Midbrain (tissue), 1 donor: Measurements from ENCODE around the gene FUT8.

Source experiments
- DNase-seq: peaks from one replicate; lab custom pipeline; 2025; lab: John Stamatoyannopoulos, UW

FUT8 gene

DNA sequence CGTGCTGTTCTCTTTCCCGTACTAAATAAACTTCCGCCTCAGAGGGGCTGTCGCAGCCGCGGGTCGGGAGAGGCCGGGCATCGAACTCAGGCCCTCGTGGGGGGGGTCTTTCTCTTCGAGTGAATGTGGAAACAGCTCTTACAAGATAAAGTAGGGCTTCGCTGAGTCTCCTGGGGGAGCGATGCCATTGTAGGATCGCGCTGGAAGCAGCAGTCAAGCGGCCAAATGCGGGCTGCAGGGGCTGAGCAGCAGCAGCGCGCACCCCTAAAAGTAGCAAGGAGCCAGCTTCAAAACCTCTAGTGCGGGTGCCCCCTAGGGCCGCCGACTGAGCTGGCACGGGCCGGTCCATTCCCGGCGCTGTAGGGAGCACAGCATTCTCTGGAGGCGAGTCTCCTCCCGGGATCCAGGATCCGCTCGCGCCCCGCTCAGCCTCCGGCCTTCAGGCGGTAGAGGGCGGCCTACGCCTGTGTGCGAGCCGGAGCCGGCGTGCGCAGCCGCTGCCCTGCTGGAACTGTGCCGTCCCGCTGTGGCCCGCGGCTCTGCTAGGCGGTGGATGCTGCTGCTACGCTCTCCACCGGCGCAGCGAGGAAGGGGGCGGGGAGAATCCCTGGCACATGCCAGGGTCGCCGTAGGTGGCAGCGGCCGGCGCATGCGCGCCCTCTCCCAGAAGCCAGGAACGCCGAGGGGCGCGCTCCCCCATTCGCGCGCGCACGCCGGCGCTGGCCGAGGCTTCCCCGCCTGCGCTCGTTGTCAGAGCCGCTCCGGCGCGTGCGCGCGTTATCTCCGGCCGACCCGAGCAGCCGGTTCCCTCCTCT is at the start of gene FUT8:
Gene FUT8, plus strand, starts transcription at position 699 of the 815 bp plus-strand sequence. CDS start 148,834 bp downstream, outside the sequence.
- DNase-seq = peak; percentile 95

DNA sequence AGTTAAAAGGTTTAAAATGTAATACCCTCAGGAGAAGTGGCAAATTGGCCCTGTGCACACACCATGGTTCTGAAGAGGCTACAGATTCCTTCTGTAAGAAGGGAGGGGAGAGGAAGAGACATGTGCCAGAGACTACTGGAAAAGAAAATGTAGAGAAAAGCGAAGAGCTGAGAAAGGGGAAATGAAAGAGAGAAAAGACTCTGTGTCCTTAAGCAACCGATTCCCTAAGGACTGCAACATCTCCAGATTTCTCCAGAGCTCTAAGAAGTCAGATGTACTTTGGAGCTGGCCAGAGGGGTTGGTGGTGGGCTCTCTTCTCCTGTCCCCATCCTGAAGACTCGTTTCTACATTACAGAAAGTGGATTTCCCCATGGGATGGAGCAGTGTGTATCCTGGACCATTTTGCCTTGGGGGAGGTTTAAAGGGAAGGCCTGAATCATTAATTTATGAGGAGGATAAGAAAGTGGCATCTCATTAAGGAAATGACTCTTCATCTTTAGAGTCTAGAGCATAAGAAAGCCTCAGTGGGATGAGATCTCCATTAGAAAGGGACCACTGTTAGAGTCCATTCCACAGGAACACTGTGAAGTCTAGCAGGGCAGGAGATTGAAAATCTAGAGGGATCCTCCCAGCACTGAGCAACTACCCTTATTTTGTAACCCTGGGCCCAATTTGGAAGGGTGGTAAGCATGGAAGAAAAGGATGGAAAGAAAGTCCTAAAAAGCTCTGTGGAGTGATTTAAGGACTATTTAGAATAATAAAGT is 45.5 kb upstream of the FUT8 start:
- no peak for DNase-seq

DNA sequence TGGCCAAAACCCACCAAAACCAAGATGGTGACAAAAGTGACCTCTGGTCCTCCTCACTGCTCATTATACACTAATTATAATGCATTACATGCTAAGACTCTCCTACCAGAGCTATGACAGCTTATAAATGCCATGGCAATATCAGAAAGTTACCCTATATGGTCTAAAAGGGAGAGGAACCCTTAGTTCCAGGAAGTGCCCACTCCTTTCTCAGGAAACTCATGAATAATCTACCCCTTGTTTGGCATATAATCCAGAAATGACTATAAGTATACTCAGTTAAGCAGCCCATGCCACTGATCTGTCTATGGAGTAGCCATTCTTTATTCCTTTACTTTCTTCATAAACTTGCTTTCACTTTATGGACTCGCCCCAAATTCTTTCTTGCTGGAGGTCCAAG is 43.0 kb upstream of the FUT8 start:
- no peak for DNase-seq

DNA sequence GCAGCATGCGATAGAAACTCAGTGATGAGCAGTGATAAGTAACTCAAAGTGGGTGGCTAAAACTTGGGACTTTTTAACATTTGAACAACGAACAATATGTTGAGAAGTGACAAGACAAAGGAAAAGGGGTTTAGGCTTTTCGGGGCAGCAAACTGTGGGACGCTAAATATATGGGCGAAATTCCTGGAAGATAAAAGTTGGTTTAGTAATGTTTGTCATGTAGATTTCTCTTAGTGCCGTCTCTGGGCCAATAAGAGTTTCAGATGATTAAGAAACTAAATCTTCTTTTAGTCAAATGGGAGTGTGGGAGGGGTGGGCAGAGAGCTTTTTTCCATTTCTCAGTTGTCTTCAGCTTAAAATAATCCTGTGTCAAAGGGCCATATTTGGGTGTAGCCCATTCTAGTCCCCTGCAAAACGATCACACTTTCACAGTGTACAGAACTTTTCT is 41.7 kb upstream of the FUT8 start:
- DNase-seq = no peak

DNA sequence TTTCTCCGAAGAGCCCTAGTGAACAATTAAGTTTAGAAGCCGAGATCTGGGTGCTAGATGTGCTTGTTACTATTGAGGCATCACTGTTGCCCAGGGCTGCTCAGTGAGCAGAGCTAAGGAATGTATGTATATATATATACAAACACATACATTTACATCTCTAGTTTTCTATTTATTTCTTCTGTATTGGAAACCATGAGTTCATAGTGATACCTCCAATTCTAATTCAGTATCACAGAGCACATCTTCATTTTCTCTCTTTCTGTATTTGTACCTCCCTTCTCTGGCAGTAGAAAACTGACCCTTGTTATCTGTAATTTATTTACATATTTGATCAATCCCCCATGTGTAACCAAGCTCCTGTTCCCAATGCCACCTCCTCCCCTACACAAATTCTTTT is 40.7 kb upstream of the FUT8 start:
- DNase-seq = no peak

DNA sequence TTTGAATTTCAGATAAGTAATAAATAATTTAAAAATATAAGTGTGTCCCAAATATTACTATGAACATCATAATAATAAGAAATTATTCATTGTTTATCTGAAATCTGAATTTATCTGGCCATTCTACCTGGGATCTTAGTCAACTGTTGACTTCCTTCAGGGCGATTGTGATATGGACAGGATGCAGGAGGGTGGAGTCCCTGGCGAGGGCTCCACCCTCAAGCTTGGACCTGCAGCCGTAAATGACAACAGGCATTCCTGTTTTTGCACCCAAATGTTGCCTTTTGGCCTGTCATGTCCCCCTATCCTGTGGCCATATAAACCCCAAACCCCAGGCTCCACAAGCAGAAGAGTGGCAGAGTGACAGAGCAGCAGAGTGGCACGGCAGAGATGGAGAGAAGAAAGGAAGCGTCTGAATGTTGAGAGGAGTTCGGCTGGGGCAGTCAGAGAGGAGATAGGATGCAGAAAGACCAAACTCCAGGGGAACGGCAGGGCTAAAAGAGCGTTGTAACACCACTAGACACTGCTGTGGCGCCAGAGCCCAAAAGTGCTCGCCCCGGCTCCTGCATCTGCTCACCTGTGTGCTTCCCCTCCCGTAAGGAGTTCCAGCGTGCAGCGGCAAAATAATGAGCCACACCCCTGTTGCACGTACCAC is 39.4 kb upstream of the FUT8 start:
- DNase-seq = no peak

DNA sequence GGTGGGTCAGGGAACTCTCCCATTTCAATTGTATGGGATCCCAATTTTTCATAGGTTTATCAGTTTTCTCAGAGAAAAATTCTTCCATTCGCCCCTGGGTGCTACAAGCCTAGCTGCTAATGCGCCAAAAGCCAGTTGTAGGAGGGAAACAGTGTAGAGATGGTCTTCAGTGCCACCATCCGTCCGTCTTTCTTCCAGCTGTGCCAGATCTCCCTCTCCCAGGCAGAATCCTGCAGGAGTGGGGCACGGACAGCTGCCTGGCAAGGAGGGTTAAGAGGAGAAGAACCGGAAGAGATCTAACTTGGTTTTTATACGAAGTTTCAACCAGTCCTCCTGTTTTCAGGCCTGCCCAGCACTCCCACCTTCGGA is 38.9 kb upstream of the FUT8 start:
- peak; percentile 71 for DNase-seq

DNA sequence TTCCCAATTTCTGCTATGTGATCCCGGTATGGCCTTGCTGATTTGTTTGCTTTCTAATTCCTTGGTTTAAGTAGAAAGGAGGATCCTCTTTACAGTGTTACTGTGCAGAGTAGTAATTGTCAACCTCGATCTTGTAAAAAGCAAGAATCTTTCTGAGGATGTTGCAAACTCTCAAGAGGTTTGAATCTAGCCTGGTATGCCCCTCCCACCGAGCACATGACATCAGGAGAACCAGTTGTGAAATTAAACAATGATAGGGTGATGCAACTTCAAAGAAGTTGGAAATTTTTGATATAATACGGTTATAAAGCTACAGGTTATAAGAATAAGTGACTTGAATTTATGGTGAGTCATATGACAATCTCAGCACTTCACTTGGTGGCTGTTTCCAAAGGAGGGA is 35.0 kb upstream of the FUT8 start:
- no peak for DNase-seq

DNA sequence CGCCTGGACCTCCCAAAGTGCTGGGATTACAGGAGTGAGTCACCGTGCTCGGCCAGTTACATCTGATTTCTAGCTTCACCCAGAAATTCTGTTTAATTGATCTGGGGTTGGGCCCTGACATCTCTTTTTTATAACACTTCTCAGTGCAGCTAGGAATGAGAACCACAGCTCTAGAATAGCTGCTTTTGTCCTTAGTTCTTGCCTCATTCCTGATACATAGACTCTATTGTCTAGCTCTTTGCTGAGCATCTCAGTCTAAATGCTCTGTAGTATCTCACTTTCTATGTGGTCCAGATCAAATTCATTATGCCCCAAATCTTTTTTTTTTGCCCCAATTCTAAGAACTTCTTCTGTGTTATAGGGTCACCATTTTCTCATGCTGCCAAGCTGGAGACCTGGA is 29.9 kb upstream of the FUT8 start:
- peak; percentile 57 for DNase-seq

DNA sequence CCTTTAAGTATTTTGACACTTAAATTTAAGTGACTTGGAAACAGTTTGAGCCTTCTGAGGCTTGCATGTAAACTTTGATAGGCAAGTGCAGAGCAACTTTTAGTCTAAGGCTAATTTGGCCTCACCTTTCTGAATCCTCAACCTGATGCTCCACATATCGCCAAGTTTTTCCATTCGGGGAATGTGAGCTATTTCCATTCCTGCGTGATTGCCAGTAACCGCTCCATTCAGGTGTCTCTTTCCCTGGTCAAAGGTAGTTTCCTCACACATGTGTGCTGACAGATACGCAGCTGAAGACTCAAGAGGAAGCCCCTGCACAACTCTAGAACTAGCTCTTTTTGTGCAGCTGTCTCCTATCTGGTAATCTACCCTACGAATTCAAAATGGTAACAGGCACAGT is 25.4 kb upstream of the FUT8 start:
- DNase-seq = no peak

DNA sequence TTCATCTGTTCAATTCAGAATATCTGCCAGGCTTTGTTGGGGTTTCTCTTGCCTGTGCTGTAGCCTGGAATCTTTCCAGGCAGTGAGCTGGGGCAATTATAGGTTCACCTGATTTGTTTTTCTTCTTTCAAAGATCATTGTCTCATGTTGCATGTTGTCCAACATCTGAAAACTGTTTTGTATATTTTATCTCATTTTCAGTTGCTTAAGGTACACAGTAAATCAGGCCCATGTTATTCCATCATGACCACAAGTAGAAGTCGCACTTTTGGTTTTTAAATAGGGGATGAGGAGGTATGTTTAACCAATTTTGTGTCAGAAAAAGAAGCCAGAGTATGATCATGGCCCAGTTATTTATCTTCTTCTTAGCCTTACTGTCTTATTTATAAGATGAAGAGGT is 24.9 kb upstream of the FUT8 start:
- no peak for DNase-seq

DNA sequence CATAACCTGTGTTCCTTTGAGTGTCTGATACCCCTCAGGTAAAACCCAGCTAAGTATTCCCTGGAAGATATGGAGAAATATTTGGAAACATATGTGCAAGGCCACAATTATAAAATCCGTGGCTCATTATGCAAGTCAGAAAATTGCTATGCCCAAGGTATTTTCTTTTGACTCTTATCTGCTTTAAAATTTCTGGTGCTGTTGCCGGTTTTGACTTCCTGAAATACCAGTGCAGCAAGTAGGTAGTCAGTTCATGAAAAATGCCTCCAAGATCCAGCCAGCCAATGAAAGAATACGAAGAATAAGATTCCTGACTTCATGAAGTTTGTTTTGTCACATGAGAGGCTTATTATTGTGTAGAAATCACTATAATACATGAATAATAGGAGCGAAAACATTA is 20.2 kb upstream of the FUT8 start:
- no peak for DNase-seq

DNA sequence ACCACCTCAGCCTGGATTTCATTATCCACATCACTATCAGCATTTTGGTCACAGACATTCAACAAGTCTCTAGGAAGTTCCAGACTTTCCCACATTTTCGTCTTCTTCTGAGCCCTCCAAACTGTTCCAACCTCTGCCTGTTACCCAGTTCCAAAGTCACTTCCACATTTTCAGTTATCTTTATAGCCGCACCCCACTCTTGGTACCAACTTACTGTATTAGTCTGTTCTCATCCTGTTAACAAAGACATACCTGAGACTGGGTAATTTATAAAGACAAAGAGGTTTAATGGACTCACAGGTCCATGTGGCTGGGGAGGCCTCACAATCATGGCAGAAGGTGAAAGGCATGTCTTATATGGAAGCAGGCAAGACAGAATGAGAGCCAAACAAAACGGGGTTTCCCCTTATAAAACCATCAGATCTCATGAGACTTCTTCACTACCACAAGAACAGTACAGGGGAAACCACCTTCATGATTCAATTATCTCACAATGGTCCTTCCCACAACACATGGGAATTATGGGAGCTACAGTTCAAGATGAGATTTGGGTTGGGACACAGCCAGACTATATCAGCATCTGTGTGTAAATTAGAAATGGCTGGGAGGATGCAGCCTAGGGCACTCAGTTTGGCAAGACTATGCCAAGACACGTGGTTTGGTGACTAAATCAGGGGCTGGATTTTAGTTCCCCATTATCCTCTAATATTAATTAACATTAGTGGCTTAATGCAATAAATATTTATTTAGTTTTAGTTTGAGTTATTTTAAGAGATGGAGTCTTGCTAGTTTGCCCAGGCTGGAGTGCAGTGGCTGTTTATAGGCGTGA is 16.2 kb upstream of the FUT8 start:
- DNase-seq = no peak

DNA sequence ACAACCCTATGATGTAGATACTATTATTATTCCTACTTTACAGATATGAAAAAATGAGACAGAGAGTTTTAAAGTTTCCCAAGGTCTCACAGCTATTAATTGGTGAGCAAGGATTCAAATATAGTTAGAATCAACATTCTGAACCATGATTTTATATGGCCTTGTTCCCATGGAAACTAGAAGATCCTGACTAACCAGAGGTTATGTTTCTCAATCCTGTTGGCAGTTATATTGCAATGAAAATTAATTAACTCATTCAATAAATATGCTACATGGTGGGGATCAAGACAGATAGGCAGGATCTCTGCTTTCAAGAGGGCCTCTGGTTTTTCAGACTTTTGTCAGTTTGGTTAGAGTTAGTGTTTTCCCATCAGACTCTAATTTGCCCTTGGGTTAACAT is 9.3 kb upstream of the FUT8 start:
- DNase-seq = no peak

DNA sequence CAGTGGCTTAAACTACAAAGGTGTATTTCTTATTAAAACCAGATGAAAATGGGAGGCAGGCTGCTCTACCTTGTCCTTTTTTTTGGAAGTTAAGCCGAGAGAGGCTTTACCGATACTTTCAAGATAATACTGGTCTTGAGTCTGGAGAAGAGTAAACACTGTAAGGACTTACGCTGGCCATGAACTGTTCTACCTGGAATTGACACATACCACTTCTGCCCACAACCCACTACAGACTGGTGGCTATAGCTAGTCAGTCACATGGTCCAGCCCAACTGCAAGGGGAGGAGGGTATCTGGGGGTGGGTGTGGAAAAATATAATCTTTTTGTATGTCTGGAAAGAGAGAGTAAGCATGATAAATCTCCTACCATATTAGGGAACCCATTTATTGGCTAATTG is 4.4 kb upstream of the FUT8 start:
- DNase-seq = no peak

DNA sequence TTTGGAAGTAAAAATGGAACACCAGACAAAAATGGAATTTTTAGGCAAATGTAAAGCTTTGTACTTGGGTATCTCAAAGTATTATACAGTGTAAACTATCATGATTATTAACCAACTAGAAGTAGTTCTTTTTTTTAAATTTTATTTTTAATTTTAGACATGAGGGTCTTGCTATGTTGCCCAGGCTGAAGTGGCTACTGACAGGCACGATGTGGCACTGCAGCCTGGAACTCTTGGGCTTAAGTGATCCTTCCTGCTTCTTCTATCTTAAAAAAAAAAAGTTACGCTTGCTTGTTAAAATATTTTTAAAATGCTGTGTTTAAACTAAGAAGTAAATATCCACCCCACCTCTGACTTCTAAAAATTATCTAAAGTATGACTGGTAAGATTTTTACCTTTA is 1.9 kb upstream of the FUT8 start:
- no peak for DNase-seq

DNA sequence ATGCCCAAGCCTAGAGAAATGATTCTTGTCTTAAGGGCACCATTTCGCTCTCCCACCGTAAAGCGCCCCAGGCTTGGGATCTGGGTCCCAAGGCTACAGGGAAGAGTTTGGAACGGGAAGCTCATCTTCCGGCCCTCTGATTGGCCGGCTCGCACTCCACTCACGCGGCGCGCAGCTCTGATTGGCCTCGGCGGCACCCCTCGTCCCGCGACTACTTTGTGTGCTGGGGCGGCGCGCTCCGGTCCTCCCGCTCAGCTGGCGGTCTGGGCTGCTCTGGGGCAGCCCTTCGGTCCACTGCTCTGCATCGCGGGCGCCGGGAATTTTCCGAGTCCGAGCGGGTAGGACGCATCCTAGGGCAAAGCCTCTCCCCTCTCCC is 886 bp upstream of the FUT8 start:
- peak; percentile 96 for DNase-seq

DNA sequence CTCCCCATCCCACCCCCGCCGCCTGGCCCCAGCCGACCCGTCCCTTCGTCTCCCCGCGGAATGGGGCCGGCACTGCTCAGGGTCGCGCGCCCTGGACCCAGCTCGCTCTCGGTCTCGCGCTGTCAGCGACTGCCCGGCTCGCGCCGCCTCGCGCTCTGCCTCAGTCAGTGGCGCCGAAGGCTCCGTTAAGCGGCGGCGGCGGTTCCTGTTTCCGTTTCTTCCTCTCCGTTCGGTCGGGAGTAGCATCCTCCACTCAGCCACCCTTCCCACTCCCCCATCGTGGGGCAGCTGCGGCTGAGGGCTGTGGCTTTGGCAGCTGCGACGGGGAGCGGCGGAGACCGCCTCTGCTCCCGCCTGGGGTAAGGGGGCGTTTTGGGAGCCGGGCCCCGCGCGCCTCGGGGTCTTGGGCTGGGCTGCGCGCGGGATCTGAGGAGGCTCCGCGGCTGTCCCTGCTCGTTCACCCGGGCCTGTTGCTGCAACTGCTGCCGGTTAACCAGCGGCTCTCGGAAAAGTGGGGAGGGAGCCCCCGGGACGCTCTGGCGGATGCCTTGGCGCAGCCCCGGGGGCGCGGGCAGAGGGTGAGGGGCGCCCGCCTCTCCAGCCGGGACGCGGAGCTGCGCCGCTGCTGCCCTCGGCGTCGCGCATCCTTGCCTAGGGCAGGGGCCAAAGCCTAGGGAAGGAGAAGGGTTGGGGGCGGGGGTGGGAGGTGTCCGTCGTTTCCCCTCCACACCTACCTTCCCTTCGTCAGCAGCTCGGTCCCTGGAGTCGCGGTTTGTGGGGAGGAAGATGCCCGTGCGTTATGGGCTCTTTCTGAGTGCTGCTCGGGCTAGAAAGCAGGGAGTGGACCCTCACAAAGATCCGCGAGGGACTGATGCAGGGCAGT is 567 bp downstream of the FUT8 start:
- DNase-seq = peak; percentile 80

DNA sequence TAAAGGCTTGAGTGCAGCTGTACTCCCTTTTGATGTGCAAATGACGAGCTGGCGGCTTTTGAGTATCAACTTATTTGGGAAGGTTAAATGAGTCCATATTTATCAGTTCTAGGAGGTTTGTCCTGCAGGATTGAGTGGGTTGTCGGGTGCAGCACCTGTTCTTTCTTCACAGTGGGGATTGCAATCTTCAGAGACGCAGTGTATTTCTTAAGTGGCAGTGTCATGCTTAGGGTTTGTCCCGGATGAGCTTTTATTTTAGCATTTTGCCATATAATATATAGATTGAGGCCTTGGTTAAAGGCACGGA is 1.2 kb downstream of the FUT8 start:
- DNase-seq = peak; percentile 31

DNA sequence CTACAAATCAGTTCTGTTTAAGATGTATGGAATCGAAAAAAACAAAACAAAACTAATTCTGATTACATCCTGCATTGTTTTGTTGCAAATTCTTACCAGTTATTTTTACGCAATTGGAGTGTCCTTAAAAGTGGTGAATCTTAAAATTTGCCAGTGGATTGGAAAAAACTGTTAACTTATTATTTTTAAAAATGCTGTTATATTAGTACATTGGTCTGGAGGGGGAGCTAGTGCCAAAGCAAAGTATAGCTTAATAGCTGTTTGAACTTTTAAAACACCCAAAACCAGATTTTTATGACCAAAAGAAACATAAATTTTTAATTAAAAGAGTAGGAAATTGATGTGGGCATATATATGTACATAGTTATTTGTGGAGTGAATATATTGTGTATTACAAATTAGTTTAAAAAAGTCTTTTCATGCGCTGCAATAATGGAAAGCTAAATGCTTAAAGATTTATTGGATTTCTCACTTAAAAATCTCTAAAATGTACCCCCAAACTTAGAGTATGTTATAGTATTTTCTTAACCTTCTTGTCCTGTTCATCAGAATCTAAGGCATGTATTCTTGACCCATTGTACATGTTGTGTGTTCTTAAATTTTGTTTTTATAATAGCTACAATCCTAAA is 2.5 kb downstream of the FUT8 start:
- peak; percentile 34 for DNase-seq

DNA sequence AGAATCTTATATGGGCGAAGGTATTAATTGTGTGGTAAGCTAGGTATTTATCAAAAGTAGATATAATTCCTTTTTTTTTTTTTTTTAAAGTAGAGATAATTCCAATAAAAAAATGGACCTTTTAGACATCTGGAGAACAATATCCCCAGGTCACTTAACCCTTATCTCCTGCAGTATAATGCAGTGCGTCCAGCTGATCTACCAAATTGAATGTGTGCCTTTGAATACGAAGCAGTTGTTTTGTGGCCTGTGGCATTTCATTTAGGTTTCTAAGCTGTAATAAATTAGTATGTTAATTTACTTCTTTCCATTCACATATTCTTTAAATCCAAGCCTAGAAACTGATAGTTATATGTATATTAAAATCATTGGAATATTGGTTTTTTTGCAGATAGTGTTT is 3.1 kb downstream of the FUT8 start:
- DNase-seq = no peak
